ENCODE data around the gene NINJ2. TPM values are rescaled to one million over a fixed set of nuclear protein-coding genes. Genes with fewer than 3 reads are reported as not detected.

NINJ2 gene
- polyA plus RNA-seq, 3 donors, result 32.9 to 92.7 (median 73.7) TPM

GRCh38 chr12:552466-552865 is 110.8 kb downstream of the NINJ2 start:
- peaks cover 10 to 25% of the 10 kb centered on the region in 2 donors for H3K4me1 ChIP-seq (ENCODE audit: control insufficient read depth in 1 of 2, insufficient read depth in 2 of 2, low read length in 2 of 2)
- TF ChIP-seq CTCF (IDR thresholded peaks at IDR 0.05), result no peak
- Mint-ChIP-seq H3K27me3 (ENCODE audit: low read depth in 3 of 3) (peaks cover 12 to 39% (median 12%) of the 10 kb centered on the region in 3 donors), H3K27ac (no peak overlapping the region), H3K36me3 (no peaks in the 10 kb centered on the region), H3K4me3 (peak overlapping the region in 1 of 2 donors; percentile 15), H3K4me1 (peaks cover 21% of the 10 kb centered on the region), H3K9me3 (peaks cover 0 to 2% (median 0%) of the 10 kb centered on the region in 7 donors)
- H3K9me3 ChIP-seq (replicated peaks in 1 of 2; ENCODE audit: control insufficient read depth in 1 of 2, insufficient read depth in 1 of 2, low read length in 2 of 2), result no peaks in the 10 kb centered on the region
- no peaks in the 10 kb centered on the region for H3K36me3 ChIP-seq (replicated peaks in 1 of 2; ENCODE audit: control insufficient read depth in 1 of 2, insufficient read depth in 2 of 2, low read length in 2 of 2)
- H2AFZ ChIP-seq (ENCODE audit: insufficient read depth, low read depth, low read length, poor library complexity, severe bottlenecking), result no peak overlapping the region
- no peaks in the 10 kb centered on the region for H4K20me1 ChIP-seq (ENCODE audit: insufficient read depth, low read length)
- no peaks in the 10 kb centered on the region for H3K79me2 ChIP-seq (ENCODE audit: insufficient read depth, low read length)
- no peak overlapping the region for H3K4me3 ChIP-seq (replicated peaks in 1 of 3; ENCODE audit: low read depth in 2 of 3, low read length in 3 of 3)
- H3K27me3 ChIP-seq (ENCODE audit: control insufficient read depth in 2 of 2, insufficient read depth in 2 of 2, low read length in 2 of 2), result no peaks in the 10 kb centered on the region
- no peak overlapping the region for H3K27ac ChIP-seq (ENCODE audit: low read depth in 1 of 2, low read length in 2 of 2)
- WGBS (ENCODE audit: insufficient coverage), result 78% methylated on average over 4 of the region's 6 CpGs
- H3K9ac ChIP-seq (ENCODE audit: insufficient read depth, low read length, poor library complexity, severe bottlenecking), result no peak overlapping the region
- DNase-seq, result no peak
- no peak overlapping the region for H3K4me2 ChIP-seq (replicated peaks; ENCODE audit: extremely low read depth, low read length, poor library complexity, severe bottlenecking)
- intact Hi-C loops (cut with micrococcal nuclease), result no loop called here

- Histone ChIP-seq H3K4me3 (replicated peaks in 1 of 3; ENCODE audit: low read depth in 2 of 3, low read length in 3 of 3) (no peak overlapping the region), H3K27me3 (ENCODE audit: control insufficient read depth in 2 of 2, insufficient read depth in 2 of 2, low read length in 2 of 2) (no peaks in the 10 kb centered on the region), H2AFZ (ENCODE audit: insufficient read depth, low read depth, low read length, poor library complexity, severe bottlenecking) (no peak overlapping the region), H3K9ac (ENCODE audit: insufficient read depth, low read length, poor library complexity, severe bottlenecking) (no peak overlapping the region), H3K27ac (ENCODE audit: low read depth in 1 of 2, low read length in 2 of 2) (no peak overlapping the region), H4K20me1 (ENCODE audit: insufficient read depth, low read length) (no peaks in the 10 kb centered on the region), H3K4me2 (replicated peaks; ENCODE audit: extremely low read depth, low read length, poor library complexity, severe bottlenecking) (no peak overlapping the region), H3K9me3 (replicated peaks in 1 of 2; ENCODE audit: control insufficient read depth in 1 of 2, insufficient read depth in 1 of 2, low read length in 2 of 2) (no peaks in the 10 kb centered on the region), H3K4me1 (ENCODE audit: control insufficient read depth in 1 of 2, insufficient read depth in 2 of 2, low read length in 2 of 2) (peaks cover 19 to 36% of the 10 kb centered on the region in 2 donors), H3K36me3 (replicated peaks in 1 of 2; ENCODE audit: control insufficient read depth in 1 of 2, insufficient read depth in 2 of 2, low read length in 2 of 2) (no peaks in the 10 kb centered on the region), H3K79me2 (ENCODE audit: insufficient read depth, low read length) (no peaks in the 10 kb centered on the region)
- intact Hi-C loops (cut with micrococcal nuclease), result no loop called here
- Mint-ChIP-seq H3K4me1 (peaks cover 29% of the 10 kb centered on the region), H3K27me3 (ENCODE audit: low read depth in 3 of 3) (peaks cover 12 to 44% (median 12%) of the 10 kb centered on the region in 3 donors), H3K36me3 (no peaks in the 10 kb centered on the region), H3K4me3 (no peak overlapping the region), H3K9me3 (peaks cover 0 to 2% (median 0%) of the 10 kb centered on the region in 7 donors), H3K27ac (peak overlapping the region in 1 of 7 donors; percentile 3)
- WGBS (ENCODE audit: insufficient coverage), result 89% methylated on average over 12 of the region's 18 CpGs
- no peak for TF ChIP-seq CTCF (IDR thresholded peaks at IDR 0.05)
- DNase-seq, result no peak
Measured at GRCh38 chr12:550473-551260, 112.6 kb downstream of the NINJ2 start.
